Inflammatory macrophage treated with lipopolysaccharide for 4 hours (primary cell): ENCODE measurements around the gene GRM8.
A peak's percentile ranks its signal among the peaks of the same experiment; 100 is the strongest.

ENCODE experiments used
- DNase-seq: peaks from one replicate; pipeline ENCODE4 v3.0.0-alpha.2; 2020

The GRM8 gene

DNA sequence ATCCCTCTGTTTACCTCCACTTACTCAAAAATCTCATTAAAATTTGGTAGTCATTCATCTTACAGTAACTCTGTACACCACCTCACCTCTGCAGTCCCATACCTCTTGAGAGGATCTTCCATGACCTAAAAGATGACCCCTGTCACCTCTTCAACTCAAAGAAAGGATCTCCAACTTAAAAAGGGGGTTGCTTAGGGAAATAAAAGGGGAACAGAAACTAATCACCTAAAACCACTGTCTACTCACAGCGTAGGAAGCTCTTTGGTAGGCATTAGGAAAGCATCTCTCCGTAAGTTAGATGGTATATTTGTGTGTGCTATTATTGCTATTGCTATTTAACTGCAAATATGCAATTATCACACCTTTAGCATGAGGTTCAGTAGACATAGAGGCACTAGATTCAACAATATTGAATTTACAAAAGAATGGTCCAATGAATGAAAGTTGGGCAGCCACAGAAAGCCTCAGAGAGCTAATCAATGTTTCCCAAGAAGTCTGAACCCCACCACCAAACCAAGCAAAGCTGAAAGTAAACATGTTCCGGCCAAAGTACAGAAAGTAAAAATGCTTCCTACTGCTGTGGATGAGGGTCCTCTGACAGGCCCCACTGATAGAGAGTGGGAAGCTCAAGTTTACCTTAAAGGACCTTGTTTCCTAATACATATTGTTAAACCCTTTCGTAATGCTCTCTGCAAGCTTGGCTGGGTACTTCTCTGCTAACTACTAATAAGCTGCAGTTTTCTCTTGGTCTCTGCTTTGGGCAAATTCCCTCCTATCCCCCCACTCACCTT, 105.8 kb downstream of the GRM8 start:
- DNase-seq: no peak

DNA sequence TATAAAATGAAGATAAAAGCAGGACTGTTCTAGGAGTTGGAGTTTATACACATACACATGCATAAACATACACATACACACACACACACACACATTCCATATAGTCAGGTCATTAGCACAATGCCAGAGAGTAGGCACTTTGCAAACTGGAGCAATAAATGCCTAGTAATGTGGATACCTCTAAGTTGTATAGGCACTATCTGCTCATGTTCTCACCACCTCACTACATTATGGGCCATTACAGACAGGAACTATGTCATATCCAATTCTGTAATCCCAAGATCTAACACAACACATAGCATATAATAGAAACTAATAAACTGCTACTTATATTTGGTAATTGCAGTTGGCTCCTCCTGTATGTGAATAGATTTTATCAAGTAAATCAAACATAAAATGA, 115.6 kb downstream of the GRM8 start:
- DNase-seq: no peak

DNA sequence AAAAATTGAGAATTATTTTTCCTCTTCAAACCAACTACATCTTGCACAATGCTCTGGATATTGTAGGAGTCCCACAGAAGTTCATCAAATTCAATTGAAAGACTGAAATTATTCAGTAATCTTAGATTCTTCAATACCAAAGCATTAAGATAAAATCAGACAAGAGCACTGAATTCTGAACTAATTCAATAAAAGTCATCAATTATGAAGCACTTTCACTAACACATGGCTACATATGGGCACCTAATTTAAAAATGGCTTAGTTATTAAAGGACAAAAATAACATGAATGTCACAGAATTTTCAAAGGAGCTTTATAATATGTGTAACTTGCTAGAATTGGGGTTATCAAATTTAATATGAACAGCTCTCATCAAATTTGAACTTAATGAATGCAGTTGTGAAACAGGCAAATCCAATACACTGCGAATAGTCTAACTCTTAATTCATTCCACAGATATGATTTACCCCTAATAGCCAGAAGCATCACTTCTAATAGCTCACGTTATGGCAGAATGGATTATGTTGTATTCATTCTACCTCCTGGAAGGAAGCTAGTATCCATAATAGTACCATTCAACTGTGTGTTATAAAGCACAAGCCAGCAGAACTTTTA, 116.8 kb downstream of the GRM8 start:
- DNase-seq: no peak

DNA sequence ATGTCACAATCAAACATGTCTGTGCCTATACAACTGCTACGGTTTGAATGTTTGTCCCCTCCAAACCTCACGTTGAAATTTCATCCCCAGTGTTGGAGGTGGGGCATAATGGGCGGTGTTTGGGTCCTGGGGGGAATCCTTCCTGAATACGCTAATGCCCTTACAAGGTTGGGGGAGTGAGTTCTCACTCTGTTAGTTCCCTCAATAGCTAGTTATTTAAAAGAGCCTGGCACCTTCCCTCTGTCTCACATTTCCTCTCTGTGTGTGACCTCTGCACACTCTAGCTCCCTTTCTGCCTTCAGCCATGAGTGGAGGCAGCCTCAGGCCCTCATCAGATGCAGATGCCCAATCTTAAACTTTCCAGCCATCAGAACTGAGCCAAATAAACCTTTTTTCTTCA, 129.5 kb downstream of the GRM8 start:
- no peak for DNase-seq

DNA sequence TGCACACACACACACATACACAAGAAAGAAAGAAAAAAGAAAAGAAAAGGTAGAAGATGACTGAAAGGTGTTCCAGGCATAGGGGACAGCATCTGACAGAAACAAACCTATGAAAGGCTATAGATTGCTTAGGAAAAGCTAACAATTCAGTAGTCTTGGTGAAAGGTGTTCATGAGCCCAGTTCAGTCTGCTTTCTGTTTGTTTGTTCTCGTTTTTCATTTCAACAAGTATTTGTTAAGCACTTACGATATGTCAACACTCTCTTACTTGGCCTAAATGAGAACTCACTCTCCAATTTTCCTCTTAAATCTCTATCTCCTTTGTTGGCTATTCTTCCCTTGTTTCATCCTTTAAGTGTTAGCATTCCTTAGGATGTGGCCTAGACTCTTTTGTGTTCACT, 133.2 kb downstream of the GRM8 start:
- DNase-seq: no peak

DNA sequence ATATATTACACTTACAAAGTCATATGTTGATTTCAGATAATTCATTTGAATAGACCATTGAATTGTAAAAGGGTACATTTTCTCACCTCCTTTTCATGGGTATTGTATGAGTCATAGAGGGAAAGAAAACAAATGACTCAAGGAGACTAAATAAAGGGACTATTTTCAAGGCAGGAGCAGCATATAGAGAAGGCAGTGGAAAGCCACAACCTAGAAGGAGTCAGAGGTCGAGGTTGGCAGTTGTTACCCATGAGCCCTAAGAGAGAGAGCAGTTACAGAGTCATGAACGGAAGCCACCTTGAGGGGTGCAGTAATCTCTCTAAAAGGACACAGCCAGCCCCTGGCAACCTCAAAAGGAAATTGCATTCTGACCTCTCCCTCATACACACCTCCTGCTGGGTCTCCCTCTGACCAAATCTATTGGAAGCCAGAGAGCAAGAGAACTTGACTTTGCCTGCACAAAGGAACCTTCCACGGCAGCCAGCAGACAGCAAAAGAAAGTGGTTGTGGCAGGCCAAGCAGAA, 137.9 kb downstream of the GRM8 start:
- DNase-seq: no peak

DNA sequence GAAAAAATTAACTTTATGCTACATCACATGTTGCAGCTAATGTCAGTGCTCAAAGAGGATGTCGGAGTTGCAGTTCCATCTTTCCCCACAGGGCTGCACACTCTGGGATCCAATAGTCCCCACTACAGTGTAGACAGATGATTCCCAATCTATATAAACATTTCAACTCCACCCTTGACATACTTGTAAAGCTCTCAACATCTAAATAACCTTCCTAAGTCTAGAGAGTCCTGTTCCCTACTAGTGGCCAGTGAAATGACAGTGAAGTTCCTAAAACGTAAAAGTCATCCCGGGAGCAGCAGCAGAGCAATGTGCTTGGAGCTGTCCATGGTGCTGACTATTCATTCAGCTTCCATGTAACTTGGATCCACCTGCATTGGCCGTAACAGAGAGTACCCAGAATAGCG, 145.1 kb downstream of the GRM8 start:
- peak; percentile 27 for DNase-seq

DNA sequence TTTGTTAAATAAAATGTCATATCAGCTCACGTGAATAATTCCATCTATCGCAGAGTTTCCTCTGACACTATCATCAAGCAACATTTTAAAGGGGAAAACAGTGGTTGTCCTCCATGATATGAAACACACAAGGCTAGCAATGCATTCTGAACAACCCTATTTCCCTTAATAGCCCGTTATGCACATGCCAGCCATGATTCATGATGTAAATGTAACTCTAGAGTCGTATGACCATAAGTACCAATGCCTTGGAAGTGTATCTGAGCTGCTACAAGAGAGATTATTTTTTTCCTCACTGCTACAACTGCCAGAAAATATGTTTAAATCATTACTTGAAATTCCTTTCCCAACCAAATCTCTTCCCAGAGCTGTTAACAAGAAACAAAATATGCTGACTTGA, 159.4 kb downstream of the GRM8 start:
- DNase-seq: no peak

DNA sequence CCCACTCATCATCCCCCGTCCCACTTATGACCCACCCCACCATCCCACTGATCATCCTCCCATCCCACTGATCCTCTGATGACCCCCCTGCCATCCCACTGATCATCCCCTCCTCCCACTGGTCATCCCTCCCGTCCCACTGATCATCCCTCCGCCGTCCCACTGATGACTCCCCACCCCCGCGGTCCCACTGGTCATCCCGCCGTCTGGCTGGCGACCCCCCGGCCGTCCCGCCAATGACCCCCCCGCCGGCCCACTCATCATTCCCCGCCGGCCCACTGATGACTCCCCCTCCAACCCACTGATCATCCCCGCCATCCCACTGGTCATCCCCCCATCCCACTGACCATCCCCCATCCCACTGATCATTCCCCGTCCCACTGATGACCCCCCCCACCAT, 161.1 kb downstream of the GRM8 start:
- DNase-seq: no peak

DNA sequence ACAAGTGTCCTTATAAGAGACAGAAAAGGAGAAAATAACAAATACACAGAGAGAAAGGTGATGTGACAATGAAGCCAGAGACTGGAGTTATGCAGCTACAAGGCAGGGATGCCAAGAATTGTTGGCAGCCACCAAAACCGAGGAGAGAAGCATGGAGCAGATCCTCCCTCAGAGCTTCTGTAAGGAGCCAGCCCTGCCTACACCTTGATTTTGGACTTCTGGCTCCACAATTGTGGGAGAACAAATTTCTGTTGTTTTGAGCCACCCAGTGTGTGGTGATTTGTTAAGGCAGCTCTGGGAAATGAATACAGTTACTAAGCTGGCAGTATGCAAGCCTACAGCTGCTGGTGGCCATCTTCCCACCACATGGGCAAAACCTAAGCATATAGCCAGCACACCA, 163.6 kb downstream of the GRM8 start:
- DNase-seq: no peak

DNA sequence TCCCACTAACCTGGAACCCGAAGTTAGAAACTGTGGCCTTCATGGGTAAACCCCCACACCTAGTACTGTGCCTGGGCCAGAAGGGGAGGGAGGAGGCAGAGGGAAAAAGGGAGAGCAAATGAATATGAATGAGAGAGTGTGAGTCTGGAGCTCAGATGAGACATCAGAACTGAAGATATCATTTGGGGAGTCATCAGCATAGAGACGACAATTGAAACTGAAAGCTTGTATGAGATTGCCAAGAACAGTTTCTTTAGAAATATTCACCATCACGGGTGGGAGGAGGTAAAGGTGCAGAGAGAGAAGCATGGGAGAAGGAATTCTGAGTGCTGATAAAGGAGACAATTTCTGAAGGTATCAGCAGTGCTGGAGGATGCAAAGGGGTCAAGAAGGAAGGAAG, 171.2 kb downstream of the GRM8 start:
- no peak for DNase-seq

DNA sequence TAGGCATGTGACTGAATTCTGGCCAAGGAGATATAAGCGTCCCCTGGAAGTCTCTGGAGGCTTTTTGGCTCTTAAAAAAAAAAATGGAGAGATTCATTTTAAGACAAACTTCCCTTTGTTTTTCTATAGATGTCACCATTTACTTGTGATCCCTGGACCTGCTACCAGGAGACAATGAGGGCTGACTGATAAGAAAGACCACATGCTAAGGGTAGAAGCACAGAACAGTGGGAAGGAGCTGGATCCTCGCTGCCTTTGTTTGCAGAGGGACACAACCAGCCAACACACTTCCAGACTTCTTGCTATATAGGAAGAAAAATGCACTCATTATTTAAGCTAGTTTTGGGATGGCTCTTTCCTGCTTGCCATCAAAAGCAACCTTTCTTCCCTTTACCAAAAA, 172.2 kb downstream of the GRM8 start:
- no peak for DNase-seq

DNA sequence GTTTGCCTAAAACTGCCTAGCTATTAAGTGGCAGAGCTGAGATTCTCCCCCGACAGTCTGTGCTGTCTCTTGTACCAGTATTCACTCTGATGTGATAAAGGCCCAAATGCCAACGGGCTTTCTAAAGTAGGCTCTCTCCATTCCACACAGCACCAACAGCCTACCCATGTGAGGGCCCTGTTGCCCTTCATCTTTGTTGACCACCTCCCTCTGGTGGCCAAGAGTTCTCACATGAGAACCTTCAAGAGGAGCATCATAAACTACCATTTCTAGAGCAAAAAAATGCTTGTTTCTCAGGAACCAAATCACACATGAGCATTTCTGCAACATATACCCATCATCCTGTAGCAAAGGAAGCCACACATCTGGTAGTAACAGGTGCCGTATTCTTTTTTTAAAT, 185.8 kb downstream of the GRM8 start:
- no peak for DNase-seq

DNA sequence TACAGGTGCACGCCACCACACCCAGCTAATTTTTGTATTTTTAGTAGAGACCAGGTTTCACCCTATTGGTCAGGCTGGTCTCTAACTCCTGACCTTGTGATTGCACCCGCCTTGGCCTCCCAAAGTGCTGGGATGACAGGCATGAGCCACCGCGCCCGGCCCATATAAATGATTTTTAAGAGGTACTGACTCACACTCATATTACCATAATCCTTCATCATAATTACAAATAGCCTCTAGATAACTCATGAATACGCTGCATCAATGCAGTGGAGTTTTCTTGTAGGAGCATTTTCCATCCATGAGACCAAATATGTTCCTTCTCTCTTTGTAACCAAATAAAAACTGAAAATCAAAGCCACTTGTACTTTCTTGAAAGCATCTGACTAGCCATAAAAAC, 193.3 kb downstream of the GRM8 start:
- DNase-seq: no peak

DNA sequence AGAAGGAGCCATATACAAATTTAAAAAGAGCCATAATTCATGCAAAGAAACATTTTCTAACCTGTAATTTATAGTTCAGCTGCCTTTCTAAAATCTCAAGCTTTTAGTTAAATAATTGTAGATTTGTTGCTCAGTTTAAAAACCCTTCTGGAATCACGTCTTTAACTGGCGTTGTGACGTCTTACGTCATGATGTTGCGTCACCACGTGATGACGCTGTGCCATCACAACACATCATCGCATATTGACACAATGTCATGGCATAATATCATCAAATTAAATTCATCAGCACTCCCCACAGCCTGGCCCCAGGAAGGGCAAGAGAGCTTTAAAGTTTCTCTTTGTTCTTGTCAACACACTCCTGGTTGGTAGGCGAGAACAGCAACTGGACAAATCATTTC, 194.8 kb downstream of the GRM8 start:
- no peak for DNase-seq

DNA sequence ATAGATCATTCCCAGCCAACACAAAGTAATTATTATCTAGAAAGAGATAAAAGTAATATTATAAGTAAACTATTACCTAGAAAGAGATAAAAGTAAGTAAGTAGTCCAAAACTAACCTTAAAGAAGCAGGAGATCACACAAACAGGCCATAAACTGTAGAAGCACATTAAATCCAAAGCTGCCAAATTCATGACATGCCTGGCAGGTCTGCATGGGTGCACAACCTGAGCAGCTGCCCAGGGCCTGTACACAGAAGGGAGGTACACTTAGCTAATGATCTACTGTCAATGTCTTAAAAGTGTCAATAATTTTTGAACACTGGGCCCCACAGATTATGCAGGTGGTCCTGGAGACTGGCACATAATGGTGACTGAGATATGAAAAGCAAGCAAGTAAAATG, 196.5 kb downstream of the GRM8 start:
- DNase-seq: no peak

DNA sequence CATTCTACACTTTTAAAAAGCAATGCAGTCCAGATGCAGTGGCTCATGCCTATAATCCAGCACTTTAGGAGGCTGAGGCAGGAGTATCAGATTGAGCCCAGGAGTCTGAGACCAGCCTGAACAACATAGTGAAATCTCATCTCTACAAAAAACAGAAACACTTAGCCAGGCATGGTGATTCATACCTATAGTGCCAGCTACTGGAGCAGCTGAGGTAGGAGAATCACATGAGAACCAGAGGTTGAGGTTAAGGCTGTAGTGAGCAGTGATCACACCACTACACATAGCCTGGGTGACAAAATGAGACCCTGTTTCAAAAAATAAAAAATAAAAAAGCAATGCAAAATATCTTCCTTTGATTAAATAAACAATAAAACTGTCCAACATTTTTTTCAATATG, 205.2 kb downstream of the GRM8 start:
- no peak for DNase-seq

DNA sequence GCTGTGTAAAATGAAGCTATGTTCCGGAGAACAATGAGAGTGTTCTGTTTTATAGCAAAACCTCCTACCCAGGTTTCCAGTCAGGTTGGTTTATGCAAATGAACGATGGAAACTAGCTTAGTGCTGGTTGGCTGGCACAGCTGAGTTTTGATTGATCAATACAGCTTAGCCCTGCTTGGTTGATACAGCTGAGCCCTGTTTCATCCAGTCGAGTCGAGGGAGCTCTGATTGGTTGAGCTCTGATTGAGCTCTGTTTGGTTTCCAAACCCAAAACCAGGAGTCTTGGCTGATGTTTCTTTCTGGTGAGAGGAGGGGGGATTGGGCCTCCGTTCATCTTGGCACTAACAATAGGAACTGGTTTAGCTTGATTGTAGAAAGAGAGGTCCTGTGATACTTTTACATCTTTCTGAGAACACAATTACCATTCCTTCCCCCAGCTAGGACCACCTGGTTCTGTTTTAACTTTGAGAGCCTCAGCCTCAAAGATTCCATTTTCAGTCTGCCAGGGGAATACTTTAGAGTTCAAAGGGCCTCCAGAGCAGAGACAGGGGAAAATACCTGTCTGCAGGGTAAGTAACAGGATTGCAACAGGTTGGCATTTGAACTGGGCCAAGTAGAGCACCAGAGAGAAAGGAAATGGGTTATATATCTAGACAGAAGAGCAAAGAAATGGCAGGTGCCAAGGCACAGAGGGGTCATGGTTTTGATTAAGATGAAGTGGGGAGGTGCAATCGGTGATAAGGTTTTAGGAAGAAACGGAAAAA, 210.9 kb downstream of the GRM8 start:
- DNase-seq: no peak

DNA sequence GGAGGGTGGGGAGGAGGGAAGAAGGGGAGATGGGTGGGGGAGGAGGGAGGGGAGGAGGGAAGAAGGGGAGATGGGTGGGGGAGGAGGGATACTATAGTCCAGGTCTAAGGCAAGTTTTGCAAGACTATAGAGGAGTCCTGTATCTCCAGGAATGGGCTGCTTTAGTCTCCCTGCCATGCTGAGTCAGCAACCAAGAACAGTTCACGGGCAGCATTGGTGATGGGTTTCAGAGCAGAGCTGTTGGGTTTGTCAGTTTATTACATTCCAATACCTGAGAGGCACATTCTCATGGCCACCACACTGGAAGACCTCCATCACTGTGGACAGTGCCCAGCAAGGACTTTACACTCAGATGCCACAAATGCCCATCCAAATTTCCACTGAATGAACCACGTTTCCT, 212.7 kb downstream of the GRM8 start:
- no peak for DNase-seq

DNA sequence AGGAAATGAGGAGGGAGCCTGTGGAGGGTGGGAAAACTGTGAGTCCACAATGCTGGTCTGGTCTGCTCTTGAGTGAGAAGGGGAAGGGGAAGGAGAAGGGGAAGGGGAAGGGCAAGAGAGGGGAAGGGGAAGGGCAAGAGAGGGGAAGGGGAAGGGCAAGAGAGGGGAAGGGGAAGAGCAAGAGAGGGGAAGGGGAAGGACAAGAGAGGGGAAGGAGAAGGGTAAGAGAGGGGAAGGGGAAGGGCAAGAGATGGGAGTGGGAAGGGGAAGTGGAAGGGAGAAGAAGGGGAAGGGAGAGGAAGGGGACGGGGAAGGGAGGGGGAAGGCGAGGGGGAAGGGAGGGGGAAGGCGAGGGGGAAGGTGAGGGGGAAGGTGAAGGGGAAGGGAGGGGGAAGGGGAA, 213.2 kb downstream of the GRM8 start:
- DNase-seq: no peak

DNA sequence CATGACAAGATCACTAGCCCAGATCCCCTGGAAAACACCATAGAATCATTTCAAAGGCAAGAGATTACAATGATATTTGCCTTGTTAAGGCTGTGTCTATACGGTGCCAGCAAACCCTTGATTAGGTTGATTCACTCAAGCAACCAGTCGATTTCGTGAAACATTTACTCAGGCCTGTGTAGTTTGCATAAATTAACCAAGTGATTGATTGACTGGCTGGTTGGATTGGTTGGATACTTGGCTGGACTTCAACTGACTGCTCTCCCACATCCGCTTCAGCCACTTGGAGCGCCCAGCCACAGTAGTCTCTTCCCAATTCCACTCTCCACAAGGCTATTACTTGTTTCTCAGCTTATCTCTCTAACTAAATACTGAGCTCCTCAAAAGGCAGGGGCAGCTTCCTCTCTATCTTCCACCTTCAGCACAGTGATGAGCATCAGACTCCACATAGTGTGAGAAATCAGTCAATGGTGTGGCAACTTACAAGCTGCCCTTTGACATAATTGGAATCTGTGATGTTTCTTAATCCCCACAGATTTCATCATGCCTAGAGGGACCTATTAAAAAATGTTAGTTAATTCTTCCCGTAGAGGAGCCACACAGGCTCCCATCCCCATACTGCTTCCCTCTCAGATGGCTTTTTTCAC, 217.4 kb downstream of the GRM8 start:
- DNase-seq: no peak

DNA sequence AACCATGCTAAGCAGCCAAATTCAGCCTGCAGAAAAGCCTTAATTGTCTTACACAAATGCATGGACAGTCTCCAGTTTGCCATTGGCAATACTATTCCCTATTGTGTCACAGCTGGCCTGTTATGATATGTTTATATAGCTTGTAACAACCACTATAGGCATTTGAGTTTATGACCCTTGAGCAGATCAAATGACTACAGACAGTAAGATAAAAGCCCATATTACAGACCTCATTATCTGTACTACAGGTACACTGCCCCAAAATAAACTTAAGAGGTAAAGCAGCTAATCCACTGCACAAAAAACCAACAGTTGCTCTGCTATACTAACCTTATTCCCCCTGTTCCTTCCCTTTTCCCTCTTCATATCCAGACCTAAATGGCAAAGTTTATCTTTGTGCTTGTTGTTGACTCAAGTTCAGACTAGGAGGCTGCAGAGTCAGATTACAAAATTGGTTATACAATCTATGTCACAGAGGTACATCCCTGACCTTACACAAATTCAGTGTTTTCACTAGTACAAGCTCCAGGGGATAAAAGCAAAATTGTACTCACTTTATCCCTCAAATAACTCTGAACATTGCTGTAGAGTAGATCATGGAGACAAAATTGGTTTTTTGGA, 218.4 kb downstream of the GRM8 start:
- no peak for DNase-seq

DNA sequence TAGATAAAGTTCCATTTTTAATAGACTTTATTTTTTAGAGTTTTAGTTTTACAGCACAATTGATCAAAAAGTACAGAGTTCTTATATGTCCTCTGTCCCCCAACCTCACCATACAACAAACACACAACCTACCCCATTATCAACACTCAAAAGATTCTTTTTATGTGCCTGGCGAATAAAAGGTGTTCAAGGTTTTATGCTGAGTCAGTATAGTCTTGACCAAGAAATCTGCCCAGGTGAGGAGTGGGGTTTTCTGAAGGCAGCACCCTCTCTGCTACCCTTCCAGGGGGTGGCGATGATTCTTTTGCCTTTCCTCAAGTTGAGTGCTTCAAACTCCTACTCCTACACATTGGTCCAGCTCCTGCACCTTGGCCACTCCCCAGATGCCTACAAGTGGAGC, 222.9 kb downstream of the GRM8 start:
- no peak for DNase-seq
